Stimulated activated CD8-positive, alpha-beta memory T cell treated with anti-CD3 and anti-CD28 coated beads, Interleukin-2, amount 100 ng/mL, for 48 hours (primary cell): ENCODE data around the gene RHOT2.

Source experiments
- DNase-seq, 2 donors: peaks; one replicate each; pipeline ENCODE4 v3.0.0-alpha.2; 2020; ENCODE audit warnings: low read depth in 2 of 2

RHOT2 gene

GRCh38 chr16:667780-668518, at the start of gene RHOT2:
TSS of gene RHOT2 (plus strand) at chr16:668132. CDS start at chr16:668200, 68 bp downstream.
- DNase-seq: peak; percentile 92 to 95

GRCh38 chr16:619476-620100, 48.3 kb upstream of the RHOT2 start:
- DNase-seq: no peak

- no peak for DNase-seq
Observed at GRCh38 chr16:620700-621525, 47.0 kb upstream of the RHOT2 start.

GRCh38 chr16:621526-622105, 46.3 kb upstream of the RHOT2 start:
- DNase-seq: no peak

GRCh38 chr16:622920-623280, 45.0 kb upstream of the RHOT2 start:
- DNase-seq: no peak

GRCh38 chr16:624526-625070, 43.3 kb upstream of the RHOT2 start:
- DNase-seq: no peak

GRCh38 chr16:625117-625976, 42.6 kb upstream of the RHOT2 start:
- DNase-seq: no peak

- DNase-seq: no peak
Observed at GRCh38 chr16:625977-626765, 41.8 kb upstream of the RHOT2 start.

GRCh38 chr16:626787-627453, 41.0 kb upstream of the RHOT2 start:
- no peak for DNase-seq

- no peak for DNase-seq
Observed at GRCh38 chr16:627454-628239, 40.3 kb upstream of the RHOT2 start.

- DNase-seq: no peak
Observed at GRCh38 chr16:628321-629061, 39.4 kb upstream of the RHOT2 start.

- DNase-seq: no peak
Observed at GRCh38 chr16:629185-629832, 38.6 kb upstream of the RHOT2 start.

- no peak for DNase-seq
Observed at GRCh38 chr16:629833-630248, 38.1 kb upstream of the RHOT2 start.

GRCh38 chr16:630249-630814, 37.6 kb upstream of the RHOT2 start:
- no peak for DNase-seq

- no peak for DNase-seq
Observed at GRCh38 chr16:630815-631405, 37.0 kb upstream of the RHOT2 start, which contains the start of gene WFIKKN1. TSS of gene WFIKKN1 (plus strand) at chr16:630985. CDS start at chr16:631254, 269 bp downstream.

GRCh38 chr16:631808-632358, 36.0 kb upstream of the RHOT2 start:
- no peak for DNase-seq
